Stomach smooth muscle (tissue), 2 donors: ENCODE measurements around the gene LUZP2.

ENCODE experiments used
- H3K27ac ChIP-seq: one replicate; pipeline ENCODE4 v1.7.0; 2013; ENCODE audit warnings: mild to moderate bottlenecking, low read length, inconsistent platforms
- H3K27me3 ChIP-seq, 2 donors: one replicate each; pipeline ENCODE4 v1.7.0; 2013; ENCODE audit warnings: low read length in 2 of 2; ENCODE audit not compliant: insufficient read depth in 2 of 2, control insufficient read depth in 1 of 2
- H3K36me3 ChIP-seq, 2 donors: one replicate each; pipeline ENCODE4 v1.7.0; 2013; ENCODE audit warnings: low read length in 2 of 2; ENCODE audit not compliant: control insufficient read depth in 2 of 2, insufficient read depth in 2 of 2
- H3K4me1 ChIP-seq: one replicate; pipeline ENCODE4 v1.7.0; 2013; ENCODE audit warnings: low read length; ENCODE audit not compliant: control insufficient read depth, insufficient read depth
- H3K4me3 ChIP-seq, 2 donors: one replicate each; pipeline ENCODE4 v1.7.0; 2013; ENCODE audit warnings: low read length in 2 of 2
- H3K9ac ChIP-seq, 2 donors: one replicate each; pipeline ENCODE4 v1.7.0; 2013; ENCODE audit warnings: low read length in 2 of 2, mild to moderate bottlenecking in 1 of 2
- H3K9me3 ChIP-seq, 2 donors: one replicate each; pipeline ENCODE4 v1.7.0; 2013; ENCODE audit warnings: low read length in 2 of 2; ENCODE audit not compliant: control insufficient read depth in 2 of 2
- donor health status: healthy.
- donor health status: Pancreatic carcinoma.

LUZP2 gene

GRCh38 chr11:24708616-24709015, 211.8 kb downstream of the LUZP2 start:
- H3K36me3 ChIP-seq: no peaks in the 10 kb centered on the region
- H3K4me3 ChIP-seq: no peak overlapping the region
- H3K27ac ChIP-seq: no peak overlapping the region
- H3K4me1 ChIP-seq: no peaks in the 10 kb centered on the region
- no peaks in the 10 kb centered on the region for H3K27me3 ChIP-seq
- no peak overlapping the region for H3K9ac ChIP-seq
- H3K9me3 ChIP-seq: no peaks in the 10 kb centered on the region

GRCh38 chr11:24709928-24710565, 213.2 kb downstream of the LUZP2 start:
- H3K9me3 ChIP-seq: no peaks in the 10 kb centered on the region
- no peaks in the 10 kb centered on the region for H3K36me3 ChIP-seq
- no peak overlapping the region for H3K9ac ChIP-seq
- no peak overlapping the region for H3K27ac ChIP-seq
- H3K4me3 ChIP-seq: no peak overlapping the region
- no peaks in the 10 kb centered on the region for H3K27me3 ChIP-seq
- H3K4me1 ChIP-seq: no peaks in the 10 kb centered on the region

GRCh38 chr11:24714601-24715000, 217.7 kb downstream of the LUZP2 start:
- H3K4me3 ChIP-seq: no peak overlapping the region
- H3K36me3 ChIP-seq: no peaks in the 10 kb centered on the region
- no peaks in the 10 kb centered on the region for H3K9me3 ChIP-seq
- no peak overlapping the region for H3K9ac ChIP-seq
- H3K27ac ChIP-seq: no peak overlapping the region
- no peaks in the 10 kb centered on the region for H3K27me3 ChIP-seq
- no peaks in the 10 kb centered on the region for H3K4me1 ChIP-seq

GRCh38 chr11:24716403-24716802, 219.6 kb downstream of the LUZP2 start:
- no peak overlapping the region for H3K9ac ChIP-seq
- no peaks in the 10 kb centered on the region for H3K4me1 ChIP-seq
- H3K4me3 ChIP-seq: no peak overlapping the region
- no peaks in the 10 kb centered on the region for H3K36me3 ChIP-seq
- H3K27me3 ChIP-seq: no peaks in the 10 kb centered on the region
- H3K9me3 ChIP-seq: no peaks in the 10 kb centered on the region
- no peak overlapping the region for H3K27ac ChIP-seq

- Histone ChIP-seq H3K4me3 (no peak overlapping the region), H3K9ac (no peak overlapping the region), H3K27ac (no peak overlapping the region), H3K9me3 (no peaks in the 10 kb centered on the region), H3K36me3 (no peaks in the 10 kb centered on the region), H3K27me3 (no peaks in the 10 kb centered on the region), H3K4me1 (no peaks in the 10 kb centered on the region)
These were observed 226.4 kb downstream of the LUZP2 start for GRCh38 chr11:24723231-24723630.

- Histone ChIP-seq H3K9me3 (no peaks in the 10 kb centered on the region), H3K36me3 (no peaks in the 10 kb centered on the region), H3K27ac (no peak overlapping the region)
These were observed 234.7 kb downstream of the LUZP2 start for GRCh38 chr11:24731554-24731953.

GRCh38 chr11:24734742-24735237, 237.9 kb downstream of the LUZP2 start:
- Histone ChIP-seq H3K27me3 (no peaks in the 10 kb centered on the region), H3K9me3 (no peaks in the 10 kb centered on the region), H3K4me1 (no peaks in the 10 kb centered on the region), H3K27ac (no peak overlapping the region), H3K4me3 (no peak overlapping the region), H3K9ac (no peak overlapping the region), H3K36me3 (no peaks in the 10 kb centered on the region)

More at GRCh38 chr11:24731554-24731953, 234.7 kb downstream of the LUZP2 start:
- Histone ChIP-seq H3K9ac (no peak overlapping the region), H3K4me1 (no peaks in the 10 kb centered on the region), H3K27me3 (no peaks in the 10 kb centered on the region), H3K4me3 (no peak overlapping the region)

GRCh38 chr11:24738972-24739371, 242.1 kb downstream of the LUZP2 start:
- H3K27ac ChIP-seq: no peak overlapping the region
- H3K4me1 ChIP-seq: no peaks in the 10 kb centered on the region
- H3K9me3 ChIP-seq: no peaks in the 10 kb centered on the region
- no peaks in the 10 kb centered on the region for H3K27me3 ChIP-seq
- H3K4me3 ChIP-seq: no peak overlapping the region
- H3K36me3 ChIP-seq: no peaks in the 10 kb centered on the region
- no peak overlapping the region for H3K9ac ChIP-seq

GRCh38 chr11:24739637-24740036, 242.8 kb downstream of the LUZP2 start:
- Histone ChIP-seq H3K27ac (no peak overlapping the region), H3K9ac (no peak overlapping the region), H3K4me1 (no peaks in the 10 kb centered on the region), H3K36me3 (no peaks in the 10 kb centered on the region), H3K27me3 (no peaks in the 10 kb centered on the region), H3K4me3 (no peak overlapping the region), H3K9me3 (no peaks in the 10 kb centered on the region)

- Histone ChIP-seq H3K9me3 (peaks cover 0 to 3% of the 10 kb centered on the region in 2 donors), H3K9ac (no peak overlapping the region), H3K36me3 (no peaks in the 10 kb centered on the region), H3K4me3 (no peak overlapping the region), H3K4me1 (no peaks in the 10 kb centered on the region), H3K27ac (no peak overlapping the region), H3K27me3 (no peaks in the 10 kb centered on the region)
These were observed 250.7 kb downstream of the LUZP2 start for GRCh38 chr11:24747275-24748251.
